ENCODE results near the gene SKAP2.

DNA sequence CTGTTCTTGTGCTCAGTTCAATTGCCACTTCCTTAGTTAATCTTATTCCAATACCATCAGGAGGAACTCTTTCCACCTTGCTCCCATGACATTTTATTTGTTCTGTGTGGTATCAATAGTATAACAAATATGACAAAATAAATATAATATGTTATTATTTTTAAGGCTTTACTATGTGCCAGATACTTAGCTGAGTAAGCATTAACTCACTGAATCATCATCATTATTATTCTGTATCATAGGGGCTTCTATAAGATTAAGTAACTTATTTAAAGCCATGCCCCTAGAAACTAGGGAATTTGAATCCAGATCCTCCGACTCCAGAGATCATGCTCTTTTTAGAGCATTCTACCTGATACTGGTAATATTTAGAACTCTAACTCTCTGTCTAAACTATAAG is 33.5 kb upstream of the SKAP2 start:
- TF ChIP-seq, protein P1, sequence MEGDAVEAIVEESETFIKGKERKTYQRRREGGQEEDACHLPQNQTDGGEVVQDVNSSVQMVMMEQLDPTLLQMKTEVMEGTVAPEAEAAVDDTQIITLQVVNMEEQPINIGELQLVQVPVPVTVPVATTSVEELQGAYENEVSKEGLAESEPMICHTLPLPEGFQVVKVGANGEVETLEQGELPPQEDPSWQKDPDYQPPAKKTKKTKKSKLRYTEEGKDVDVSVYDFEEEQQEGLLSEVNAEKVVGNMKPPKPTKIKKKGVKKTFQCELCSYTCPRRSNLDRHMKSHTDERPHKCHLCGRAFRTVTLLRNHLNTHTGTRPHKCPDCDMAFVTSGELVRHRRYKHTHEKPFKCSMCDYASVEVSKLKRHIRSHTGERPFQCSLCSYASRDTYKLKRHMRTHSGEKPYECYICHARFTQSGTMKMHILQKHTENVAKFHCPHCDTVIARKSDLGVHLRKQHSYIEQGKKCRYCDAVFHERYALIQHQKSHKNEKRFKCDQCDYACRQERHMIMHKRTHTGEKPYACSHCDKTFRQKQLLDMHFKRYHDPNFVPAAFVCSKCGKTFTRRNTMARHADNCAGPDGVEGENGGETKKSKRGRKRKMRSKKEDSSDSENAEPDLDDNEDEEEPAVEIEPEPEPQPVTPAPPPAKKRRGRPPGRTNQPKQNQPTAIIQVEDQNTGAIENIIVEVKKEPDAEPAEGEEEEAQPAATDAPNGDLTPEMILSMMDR (IDR thresholded peaks at IDR 0.05; ENCODE audit: poor library complexity, severe bottlenecking), result no peak
- TF ChIP-seq TAF1 (IDR thresholded peaks at IDR 0.05; ENCODE audit: low read depth), result no peak
- no peak for TF ChIP-seq POLR2AphosphoS5 (IDR thresholded peaks at IDR 0.05)
- TF ChIP-seq RAD21 (conservative IDR thresholded peaks at IDR 0.05), result no peak
- TF ChIP-seq, protein P2, sequence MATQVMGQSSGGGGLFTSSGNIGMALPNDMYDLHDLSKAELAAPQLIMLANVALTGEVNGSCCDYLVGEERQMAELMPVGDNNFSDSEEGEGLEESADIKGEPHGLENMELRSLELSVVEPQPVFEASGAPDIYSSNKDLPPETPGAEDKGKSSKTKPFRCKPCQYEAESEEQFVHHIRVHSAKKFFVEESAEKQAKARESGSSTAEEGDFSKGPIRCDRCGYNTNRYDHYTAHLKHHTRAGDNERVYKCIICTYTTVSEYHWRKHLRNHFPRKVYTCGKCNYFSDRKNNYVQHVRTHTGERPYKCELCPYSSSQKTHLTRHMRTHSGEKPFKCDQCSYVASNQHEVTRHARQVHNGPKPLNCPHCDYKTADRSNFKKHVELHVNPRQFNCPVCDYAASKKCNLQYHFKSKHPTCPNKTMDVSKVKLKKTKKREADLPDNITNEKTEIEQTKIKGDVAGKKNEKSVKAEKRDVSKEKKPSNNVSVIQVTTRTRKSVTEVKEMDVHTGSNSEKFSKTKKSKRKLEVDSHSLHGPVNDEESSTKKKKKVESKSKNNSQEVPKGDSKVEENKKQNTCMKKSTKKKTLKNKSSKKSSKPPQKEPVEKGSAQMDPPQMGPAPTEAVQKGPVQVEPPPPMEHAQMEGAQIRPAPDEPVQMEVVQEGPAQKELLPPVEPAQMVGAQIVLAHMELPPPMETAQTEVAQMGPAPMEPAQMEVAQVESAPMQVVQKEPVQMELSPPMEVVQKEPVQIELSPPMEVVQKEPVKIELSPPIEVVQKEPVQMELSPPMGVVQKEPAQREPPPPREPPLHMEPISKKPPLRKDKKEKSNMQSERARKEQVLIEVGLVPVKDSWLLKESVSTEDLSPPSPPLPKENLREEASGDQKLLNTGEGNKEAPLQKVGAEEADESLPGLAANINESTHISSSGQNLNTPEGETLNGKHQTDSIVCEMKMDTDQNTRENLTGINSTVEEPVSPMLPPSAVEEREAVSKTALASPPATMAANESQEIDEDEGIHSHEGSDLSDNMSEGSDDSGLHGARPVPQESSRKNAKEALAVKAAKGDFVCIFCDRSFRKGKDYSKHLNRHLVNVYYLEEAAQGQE (IDR thresholded peaks at IDR 0.05; ENCODE audit: borderline replicate concordance), result no peak
